Upper lobe of left lung (tissue), 6 donors: ENCODE measurements around the gene PHOX2A. TPM values are rescaled to one million over a fixed set of nuclear protein-coding genes. Genes with fewer than 3 reads are reported as not detected.

ENCODE experiments used
- ATAC-seq, 2 donors: fragments of 200-7000 bp; cut with Tn5 transposase; one replicate each; pipeline ENCODE4 v1.9.1; 2022; ENCODE audit warnings: mild to moderate bottlenecking in 2 of 2, moderate library complexity in 2 of 2; ENCODE audit not compliant: low FRiP score in 2 of 2
- DNase-seq, 2 donors: peaks; one replicate each; pipeline ENCODE4 v3.0.0-alpha.2; 2019 to 2020
- H3K27ac ChIP-seq, 4 donors: fragments of 200-600 bp; sonication (generic); one replicate each; pipeline ENCODE4 v1.5.1; 2016 to 2019
- H3K27me3 ChIP-seq, 4 donors: fragments of 200-600 bp; sonication (generic); one replicate each; pipeline ENCODE4 v1.5.1; 2017 to 2019
- H3K36me3 ChIP-seq, 4 donors: fragments of 200-600 bp; sonication (generic); one replicate each; pipeline ENCODE4 v1.5.1; 2016 to 2019
- H3K4me1 ChIP-seq, 4 donors: fragments of 200-600 bp; sonication (generic); one replicate each; pipeline ENCODE4 v1.5.1; 2018 to 2019
- H3K4me3 ChIP-seq, 4 donors: fragments of 200-600 bp; sonication (generic); one replicate each; pipeline ENCODE4 v1.5.1; 2017 to 2019; ENCODE audit warnings: mild to moderate bottlenecking in 2 of 4, moderate library complexity in 1 of 4
- H3K9me3 ChIP-seq, 4 donors: fragments of 200-600 bp; sonication (generic); one replicate each; pipeline ENCODE4 v1.5.1; 2018 to 2019
- CTCF ChIP-seq, 6 experiments: fragments of 450-650 bp in 4 of 6; fragments of 200-600 bp in 2 of 6; sonication (generic) in 2 of 6; IDR thresholded peaks; one replicate each; pipeline ENCODE4 v1.5.1; 2016 to 2019; ENCODE audit warnings: antibody characterized with exemption in 6 of 6
- EP300 ChIP-seq, 4 donors: sonication (generic); formaldehyde crosslinking; IDR thresholded peaks; one replicate each; pipeline ENCODE4 v1.5.1; 2017; ENCODE audit warnings: antibody characterized with exemption in 4 of 4, control low read depth in 2 of 4
- POLR2A ChIP-seq, 4 donors: fragments of 450-650 bp; IDR thresholded peaks; one replicate each; pipeline ENCODE4 v1.5.1; 2016 to 2017; ENCODE audit warnings: antibody characterized with exemption in 4 of 4, mild to moderate bottlenecking in 2 of 4
- POLR2AphosphoS5 ChIP-seq, 2 donors: sonication (generic); formaldehyde crosslinking; IDR thresholded peaks; one replicate each; pipeline ENCODE4 v1.5.1; 2017; ENCODE audit warnings: antibody characterized with exemption in 2 of 2
- WGBS, 2 donors: methylation state at CpG; one replicate each; pipeline ENCODE4 v1.1.5; 2017 to 2018; 5-methylcytosine and 5-hydroxymethylcytosine counted together
- total RNA-seq, 6 donors: library from RNA; depleted of rRNA in 4 of 6; stranded (reverse); fragments of >200 nt in 4 of 6; gene quantifications; one replicate each; pipeline versions ENCODE4 v1.1.0 to v1.2.1, GENCODE V29; 2016 to 2021
- donor health status: DM: no; HTN: no; CAD: no; lungs with moderate emphysema.
- donor health status: DM: no; HTN: yes; CAD: no; lungs with severe emphysema.

PHOX2A gene
- total RNA-seq, 6 donors from 2014 or later, result not detected

- ATAC-seq, result no peak
- no peak overlapping the region for H3K27ac ChIP-seq
- DNase-seq, result peak in 1 of 2 donors; percentile 10
- no peak overlapping the region for H3K4me3 ChIP-seq
- peaks cover 28 to 48% (median 34%) of the 10 kb centered on the region in 4 donors for H3K4me1 ChIP-seq
- TF ChIP-seq CTCF (IDR thresholded peaks at IDR 0.05) (no peak), EP300 (IDR thresholded peaks at IDR 0.05) (no peak), POLR2A (IDR thresholded peaks at IDR 0.05) (no peak), POLR2AphosphoS5 (IDR thresholded peaks at IDR 0.05) (no peak)
- peaks cover 24 to 68% (median 66%) of the 10 kb centered on the region in 4 donors for H3K36me3 ChIP-seq
- H3K27me3 ChIP-seq, result peaks cover 0 to 17% (median 3%) of the 10 kb centered on the region in 4 donors
- 62 to 71% methylated on average over 4 of the region's 4 CpGs for WGBS, 2 donors
- H3K9me3 ChIP-seq, result no peaks in the 10 kb centered on the region
Observed at GRCh38 chr11:72236083-72236697, 7.8 kb downstream of the PHOX2A start.

- WGBS, 2 donors, result 91 to 98% methylated on average over 10 to 14 of the region's 17 CpGs
- DNase-seq (peak; percentile 15 to 54), ATAC-seq (no peak)
Observed at GRCh38 chr11:72235351-72236057, 8.5 kb downstream of the PHOX2A start.

GRCh38 chr11:72234920-72235319 lies 9.1 kb downstream of the PHOX2A start:
- TF ChIP-seq POLR2AphosphoS5 (IDR thresholded peaks at IDR 0.05) (no peak), POLR2A (IDR thresholded peaks at IDR 0.05) (no peak), EP300 (IDR thresholded peaks at IDR 0.05) (no peak), CTCF (IDR thresholded peaks at IDR 0.05) (no peak)
- H3K4me3 ChIP-seq, result no peak overlapping the region
- DNase-seq (peak in 1 of 2 donors; percentile 12), ATAC-seq (no peak)
- peaks cover 35 to 81% (median 78%) of the 10 kb centered on the region in 4 donors for H3K36me3 ChIP-seq
- H3K4me1 ChIP-seq, result peaks cover 18 to 35% (median 22%) of the 10 kb centered on the region in 4 donors
- H3K27me3 ChIP-seq, result peaks cover 0 to 7% (median 0%) of the 10 kb centered on the region in 4 donors
- WGBS, 2 donors, result 92 to 97% methylated on average over 4 of the region's 4 CpGs
- H3K9me3 ChIP-seq, result no peaks in the 10 kb centered on the region
- no peak overlapping the region for H3K27ac ChIP-seq

More at GRCh38 chr11:72235351-72236057, 8.5 kb downstream of the PHOX2A start:
- H3K4me3 ChIP-seq, result no peak overlapping the region
- TF ChIP-seq POLR2AphosphoS5 (IDR thresholded peaks at IDR 0.05) (no peak), POLR2A (IDR thresholded peaks at IDR 0.05) (no peak), CTCF (IDR thresholded peaks at IDR 0.05) (no peak), EP300 (IDR thresholded peaks at IDR 0.05) (no peak)
- H3K9me3 ChIP-seq, result no peaks in the 10 kb centered on the region
- H3K27ac ChIP-seq, result no peak overlapping the region
- peaks cover 24 to 41% (median 28%) of the 10 kb centered on the region in 4 donors for H3K4me1 ChIP-seq
- peaks cover 31 to 75% (median 72%) of the 10 kb centered on the region in 4 donors for H3K36me3 ChIP-seq
- peaks cover 0 to 11% (median 0%) of the 10 kb centered on the region in 4 donors for H3K27me3 ChIP-seq

- Histone ChIP-seq H3K36me3 (peaks cover 40 to 85% (median 82%) of the 10 kb centered on the region in 4 donors), H3K27ac (no peak overlapping the region), H3K27me3 (peaks cover 0 to 2% (median 0%) of the 10 kb centered on the region in 4 donors), H3K9me3 (no peaks in the 10 kb centered on the region), H3K4me1 (peaks cover 13 to 30% (median 18%) of the 10 kb centered on the region in 4 donors), H3K4me3 (no peak overlapping the region)
- TF ChIP-seq POLR2AphosphoS5 (IDR thresholded peaks at IDR 0.05) (no peak), CTCF (IDR thresholded peaks at IDR 0.05) (no peak), POLR2A (IDR thresholded peaks at IDR 0.05) (no peak), EP300 (IDR thresholded peaks at IDR 0.05) (no peak)
- ATAC-seq (no peak), DNase-seq (peak in 1 of 2 donors; percentile 6)
- 78 to 86% methylated on average over 3 of the region's 3 CpGs for WGBS, 2 donors
Observed at GRCh38 chr11:72234514-72234830, 9.5 kb downstream of the PHOX2A start.
